Measurements from ENCODE around the gene NPHP4. TPM values are rescaled to one million over a fixed set of nuclear protein-coding genes. Genes with fewer than 3 reads are reported as not detected.

Gene NPHP4
- total RNA-seq, 1 donor = 8.0 TPM

DNA sequence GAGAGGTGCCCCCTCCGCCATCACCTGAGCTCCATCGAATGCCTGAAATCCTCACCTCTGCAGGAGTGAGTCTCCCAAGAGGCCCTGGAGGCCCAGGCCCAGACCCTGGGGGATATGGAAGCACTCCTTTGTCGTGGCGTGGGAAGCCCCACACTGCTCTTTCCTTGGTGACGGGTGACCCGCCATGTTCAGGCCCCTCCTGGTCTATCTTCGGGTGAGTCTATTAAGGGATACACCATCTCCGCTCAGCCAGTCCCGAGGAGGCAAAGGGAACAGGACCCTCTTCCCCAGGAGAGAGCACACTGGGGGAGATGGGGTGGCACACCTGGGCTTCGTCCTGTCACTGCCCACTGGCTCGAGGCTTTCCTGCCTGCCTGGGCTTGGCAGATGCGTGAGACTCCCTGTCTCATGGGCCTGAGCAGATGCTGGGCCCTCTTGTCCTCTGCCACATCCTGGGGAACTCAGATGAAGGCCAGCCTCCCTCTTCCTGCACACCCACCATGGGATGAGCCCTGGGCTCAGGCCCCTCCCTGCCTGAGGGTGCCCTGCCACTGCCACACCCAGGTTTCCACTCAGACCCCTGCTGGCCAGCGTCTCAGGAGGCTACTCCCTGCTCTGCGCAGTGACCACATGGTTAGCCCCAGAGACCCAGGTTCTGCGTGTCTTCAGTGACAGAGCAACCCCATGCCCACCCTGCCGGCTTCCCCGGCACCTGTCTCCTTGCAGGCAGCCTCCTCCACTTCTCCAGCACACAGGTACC, 3.8 kb upstream of the NPHP4 start:
- TF ChIP-seq, protein P1, sequence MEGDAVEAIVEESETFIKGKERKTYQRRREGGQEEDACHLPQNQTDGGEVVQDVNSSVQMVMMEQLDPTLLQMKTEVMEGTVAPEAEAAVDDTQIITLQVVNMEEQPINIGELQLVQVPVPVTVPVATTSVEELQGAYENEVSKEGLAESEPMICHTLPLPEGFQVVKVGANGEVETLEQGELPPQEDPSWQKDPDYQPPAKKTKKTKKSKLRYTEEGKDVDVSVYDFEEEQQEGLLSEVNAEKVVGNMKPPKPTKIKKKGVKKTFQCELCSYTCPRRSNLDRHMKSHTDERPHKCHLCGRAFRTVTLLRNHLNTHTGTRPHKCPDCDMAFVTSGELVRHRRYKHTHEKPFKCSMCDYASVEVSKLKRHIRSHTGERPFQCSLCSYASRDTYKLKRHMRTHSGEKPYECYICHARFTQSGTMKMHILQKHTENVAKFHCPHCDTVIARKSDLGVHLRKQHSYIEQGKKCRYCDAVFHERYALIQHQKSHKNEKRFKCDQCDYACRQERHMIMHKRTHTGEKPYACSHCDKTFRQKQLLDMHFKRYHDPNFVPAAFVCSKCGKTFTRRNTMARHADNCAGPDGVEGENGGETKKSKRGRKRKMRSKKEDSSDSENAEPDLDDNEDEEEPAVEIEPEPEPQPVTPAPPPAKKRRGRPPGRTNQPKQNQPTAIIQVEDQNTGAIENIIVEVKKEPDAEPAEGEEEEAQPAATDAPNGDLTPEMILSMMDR (IDR thresholded peaks at IDR 0.05; ENCODE audit: extremely low read depth, low read depth, low read length) = no peak
- peaks cover 10% of the 10 kb centered on the region for H3K4me1 ChIP-seq (ENCODE audit: insufficient read depth, low read length)
- no peak overlapping the region for H3K27ac ChIP-seq (ENCODE audit: low read depth, low read length)
- no peak overlapping the region for H3K4me3 ChIP-seq (ENCODE audit: insufficient read depth, low read length)
- peaks cover 4% of the 10 kb centered on the region for H3K79me2 ChIP-seq (ENCODE audit: insufficient read depth, low read length)
- peaks cover 6% of the 10 kb centered on the region for H4K20me1 ChIP-seq (ENCODE audit: insufficient read depth, low read length)
- no peaks in the 10 kb centered on the region for H3K9me3 ChIP-seq (ENCODE audit: low read depth, low read length)
- no peaks in the 10 kb centered on the region for H3K27me3 ChIP-seq (ENCODE audit: insufficient read depth, low read length)
- peak; percentile 68 for DNase-seq (ENCODE audit: insufficient read length, low spot score, missing footprints)
- no peak overlapping the region for H3K4me2 ChIP-seq (ENCODE audit: insufficient read depth, low read length)
- H3K36me3 ChIP-seq (ENCODE audit: insufficient read depth, low read length) = no peaks in the 10 kb centered on the region
- H2AFZ ChIP-seq (ENCODE audit: low read length) = no peak overlapping the region

DNA sequence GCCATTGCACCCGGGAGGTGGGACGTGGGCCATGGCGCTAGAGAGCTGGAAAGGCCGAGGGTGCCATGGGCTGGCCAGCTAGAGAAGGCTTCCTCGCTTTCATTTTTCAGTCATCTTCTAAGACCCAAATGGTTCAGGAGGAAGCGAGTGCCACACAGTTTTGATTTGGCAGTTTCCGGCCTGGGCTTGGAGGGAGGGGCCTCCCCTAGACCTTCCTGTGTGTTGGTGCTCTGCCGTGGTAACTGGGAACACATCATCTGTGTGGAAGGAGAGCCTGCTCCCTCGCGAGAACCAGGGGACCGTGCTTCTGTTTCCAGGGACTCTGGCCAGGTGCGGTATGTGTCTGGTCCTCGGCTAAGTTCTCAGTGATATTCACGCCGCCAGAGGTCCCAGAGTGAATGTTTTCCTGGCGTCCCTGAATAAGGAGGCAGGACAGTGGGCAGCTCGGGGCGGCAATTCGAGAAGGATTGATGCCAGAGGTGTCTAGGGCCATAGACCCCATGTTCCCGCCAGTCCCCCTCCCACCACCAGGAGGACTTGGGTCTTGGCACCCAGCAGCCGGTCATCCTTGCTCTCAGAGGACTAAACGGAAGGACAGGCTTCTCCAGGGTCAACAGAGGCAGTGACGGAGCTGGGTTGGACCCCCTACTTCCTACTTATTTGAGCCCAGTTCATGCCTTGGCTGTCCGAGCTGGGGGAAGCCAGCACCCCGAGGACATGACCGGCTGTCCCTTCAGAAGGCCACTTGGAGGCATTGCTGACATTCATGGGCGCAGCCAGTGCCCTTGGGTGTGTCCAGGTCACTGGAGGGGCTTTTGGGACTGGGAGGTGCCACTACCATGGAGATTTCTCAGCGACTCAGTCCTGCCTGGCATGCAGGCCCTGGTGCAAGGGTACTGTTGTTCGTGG, 2.7 kb upstream of the NPHP4 start:
- DNase-seq (ENCODE audit: insufficient read length, low spot score, missing footprints) = peak; percentile 72
- Histone ChIP-seq H3K27me3 (ENCODE audit: insufficient read depth, low read length) (no peaks in the 10 kb centered on the region), H3K4me2 (ENCODE audit: insufficient read depth, low read length) (no peak overlapping the region), H3K9me3 (ENCODE audit: low read depth, low read length) (no peaks in the 10 kb centered on the region), H3K27ac (ENCODE audit: low read depth, low read length) (no peak overlapping the region), H3K4me3 (ENCODE audit: insufficient read depth, low read length) (no peak overlapping the region), H2AFZ (ENCODE audit: low read length) (no peak overlapping the region), H3K36me3 (ENCODE audit: insufficient read depth, low read length) (no peaks in the 10 kb centered on the region), H3K4me1 (ENCODE audit: insufficient read depth, low read length) (peaks cover 15% of the 10 kb centered on the region), H3K79me2 (ENCODE audit: insufficient read depth, low read length) (peaks cover 9% of the 10 kb centered on the region), H4K20me1 (ENCODE audit: insufficient read depth, low read length) (peaks cover 3% of the 10 kb centered on the region)
- TF ChIP-seq, protein P1 (IDR thresholded peaks at IDR 0.05; ENCODE audit: extremely low read depth, low read depth, low read length) = no peak

DNA sequence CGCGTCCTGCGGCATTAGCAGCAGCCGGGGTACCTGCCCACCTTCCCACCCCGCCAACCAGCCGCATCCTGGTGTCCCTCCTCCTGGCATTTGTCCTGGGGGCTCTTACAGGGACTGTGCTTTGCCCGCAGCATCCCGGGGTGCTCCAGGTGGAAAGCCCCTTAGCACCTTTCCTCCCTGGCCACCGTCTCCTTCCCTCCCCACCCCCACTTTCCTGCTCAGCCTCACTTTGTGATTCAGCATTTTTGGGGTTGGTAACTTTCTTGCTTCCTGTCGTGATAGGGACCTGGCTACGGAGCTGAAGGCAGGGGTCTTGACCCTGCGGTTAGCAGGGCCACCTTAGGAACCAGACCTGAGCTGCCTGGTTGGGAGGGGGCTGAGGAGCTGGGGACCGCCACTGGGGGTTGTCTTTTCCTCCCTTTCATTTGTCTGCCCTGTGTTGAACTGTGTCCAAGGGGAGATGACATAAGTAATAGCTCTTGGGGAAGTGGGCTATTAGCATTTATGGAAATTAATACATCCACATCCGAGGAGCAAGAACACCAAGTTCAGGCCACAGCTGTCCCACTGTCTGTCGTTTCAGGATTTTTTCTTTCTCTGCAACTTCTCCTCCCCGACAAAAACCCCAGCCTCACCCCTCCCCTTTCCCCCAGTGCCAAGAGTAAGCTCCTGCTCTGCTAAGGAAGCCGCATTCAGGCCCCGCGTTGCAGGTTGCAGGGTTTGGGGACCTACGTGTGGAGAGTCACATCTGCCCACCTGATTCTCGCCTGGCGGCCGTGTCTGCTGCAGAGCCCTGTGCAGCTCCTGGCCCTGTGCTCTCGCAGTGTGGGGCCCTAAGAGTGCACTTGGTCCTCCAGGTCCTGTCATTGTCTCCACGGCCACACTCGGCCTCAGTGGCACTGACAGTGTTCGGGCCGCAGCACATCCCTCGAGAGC, 1.6 kb upstream of the NPHP4 start:
- Histone ChIP-seq H2AFZ (ENCODE audit: low read length) (peak overlapping the region; percentile 81), H3K79me2 (ENCODE audit: insufficient read depth, low read length) (peaks cover 18% of the 10 kb centered on the region), H3K4me2 (ENCODE audit: insufficient read depth, low read length) (peak overlapping the region; percentile 98), H4K20me1 (ENCODE audit: insufficient read depth, low read length) (peaks cover 4% of the 10 kb centered on the region), H3K4me3 (ENCODE audit: insufficient read depth, low read length) (peak overlapping the region; percentile 92), H3K27me3 (ENCODE audit: insufficient read depth, low read length) (no peaks in the 10 kb centered on the region), H3K27ac (ENCODE audit: low read depth, low read length) (no peak overlapping the region), H3K4me1 (ENCODE audit: insufficient read depth, low read length) (peaks cover 15% of the 10 kb centered on the region), H3K9me3 (ENCODE audit: low read depth, low read length) (no peaks in the 10 kb centered on the region), H3K36me3 (ENCODE audit: insufficient read depth, low read length) (no peaks in the 10 kb centered on the region)
- TF ChIP-seq, protein P1 (IDR thresholded peaks at IDR 0.05; ENCODE audit: extremely low read depth, low read depth, low read length) = no peak
- peak; percentile 86 for DNase-seq (ENCODE audit: insufficient read length, low spot score, missing footprints)
